Activated naive CD4-positive, alpha-beta T cell treated with anti-CD3 and anti-CD28 coated beads for 36 hours (primary cell): ENCODE data around the gene WDFY3. TPM values are rescaled to one million over a fixed set of nuclear protein-coding genes. Genes with fewer than 3 reads are reported as not detected.

ENCODE experiments used
- CTCF ChIA-PET: fragments of 350-600 bp; sonication (Branson Sonifier 250); formaldehyde crosslinking; loops from one replicate; lab custom pipeline; 2021; ENCODE audit warnings: antibody characterized with exemption; lab: Charles Lee
- DNase-seq: peaks from one replicate; pipeline ENCODE4 v3.0.0-alpha.2; 2020
- H3K27ac Mint-ChIP-seq: one replicate; pipeline ENCODE4 v1.8.0; 2021; ENCODE audit warnings: mild to moderate bottlenecking, mixed read lengths
- H3K27me3 Mint-ChIP-seq: one replicate; pipeline ENCODE4 v1.8.0; 2021; ENCODE audit warnings: low read depth, mixed read lengths
- H3K36me3 Mint-ChIP-seq: one replicate; pipeline ENCODE4 v1.8.0; 2021; ENCODE audit warnings: low read depth, mixed read lengths
- H3K4me1 Mint-ChIP-seq: one replicate; pipeline ENCODE4 v1.8.0; 2021; ENCODE audit warnings: low read depth, mixed read lengths
- H3K4me3 Mint-ChIP-seq: one replicate; pipeline ENCODE4 v1.8.0; 2021; ENCODE audit warnings: mild to moderate bottlenecking, moderate library complexity, mixed read lengths
- H3K9me3 Mint-ChIP-seq: one replicate; pipeline ENCODE4 v1.8.0; 2021; ENCODE audit warnings: mixed read lengths
- intact Hi-C: fragments of 100-400 bp; cut with micrococcal nuclease; formaldehyde crosslinking; loops from one replicate; pipeline ENCODE4 v1.15.1; 2023
- total RNA-seq, 2 experiments: library from RNA; stranded (reverse); gene quantifications; one replicate each; pipeline ENCODE4 v1.2.3, GENCODE V29; 2021

The WDFY3 gene
- total RNA-seq, 2 experiments from 2014 or later: 1.0 to 1.2 TPM

DNA sequence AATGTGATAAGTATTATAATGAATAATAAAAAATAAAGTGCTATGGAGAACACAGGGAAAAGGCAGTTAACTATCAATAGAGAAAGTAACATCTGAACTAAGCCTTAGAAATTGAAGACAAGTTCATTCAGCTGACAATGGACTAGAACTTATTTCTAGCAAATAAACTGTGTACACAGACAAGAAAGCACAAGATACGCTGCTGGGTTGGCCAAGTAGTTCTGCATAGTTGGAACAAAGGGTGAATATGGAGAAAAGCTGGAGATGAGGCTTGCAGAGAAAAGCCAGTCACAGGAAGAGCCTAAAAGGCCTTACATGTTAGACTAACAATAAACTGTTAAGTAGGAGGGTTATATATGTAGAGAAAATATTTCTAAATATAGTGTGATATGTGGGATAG lies 71.2 kb downstream of the WDFY3 start:
- intact Hi-C loops: no loop called here
- no peak for DNase-seq
- CTCF ChIA-PET: no interaction called here
- peaks cover 3% of the 10 kb centered on the region for H3K27me3 Mint-ChIP-seq
- H3K9me3 Mint-ChIP-seq: no peaks in the 10 kb centered on the region
- H3K4me1 Mint-ChIP-seq: no peaks in the 10 kb centered on the region
- no peak overlapping the region for H3K4me3 Mint-ChIP-seq
- H3K36me3 Mint-ChIP-seq: no peaks in the 10 kb centered on the region
- no peak overlapping the region for H3K27ac Mint-ChIP-seq

DNA sequence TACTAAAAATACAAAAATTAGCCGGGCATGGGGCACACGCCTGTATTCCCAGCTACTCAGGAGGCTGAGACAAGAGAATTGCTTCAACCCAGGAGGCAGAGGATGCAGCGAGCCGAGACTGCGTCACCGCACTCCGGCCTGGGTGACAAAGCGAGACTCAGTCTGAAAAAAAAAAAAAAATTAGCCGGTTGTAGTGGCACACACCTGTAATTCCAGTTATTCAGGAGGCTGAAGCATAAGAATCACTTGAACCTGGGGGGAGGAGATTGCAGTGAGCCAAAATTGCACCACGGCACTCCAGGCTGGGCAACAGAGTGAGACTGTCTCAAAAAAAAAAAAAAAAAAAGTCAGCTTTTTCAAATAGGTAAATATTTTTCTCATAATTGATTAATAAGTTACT lies 71.9 kb downstream of the WDFY3 start:
- Mint-ChIP-seq H3K27me3 (peaks cover 3% of the 10 kb centered on the region), H3K4me1 (no peaks in the 10 kb centered on the region), H3K27ac (no peak overlapping the region), H3K4me3 (no peak overlapping the region), H3K9me3 (no peaks in the 10 kb centered on the region), H3K36me3 (no peaks in the 10 kb centered on the region)
- CTCF ChIA-PET: no interaction called here
- no peak for DNase-seq
- intact Hi-C loops: no loop called here

DNA sequence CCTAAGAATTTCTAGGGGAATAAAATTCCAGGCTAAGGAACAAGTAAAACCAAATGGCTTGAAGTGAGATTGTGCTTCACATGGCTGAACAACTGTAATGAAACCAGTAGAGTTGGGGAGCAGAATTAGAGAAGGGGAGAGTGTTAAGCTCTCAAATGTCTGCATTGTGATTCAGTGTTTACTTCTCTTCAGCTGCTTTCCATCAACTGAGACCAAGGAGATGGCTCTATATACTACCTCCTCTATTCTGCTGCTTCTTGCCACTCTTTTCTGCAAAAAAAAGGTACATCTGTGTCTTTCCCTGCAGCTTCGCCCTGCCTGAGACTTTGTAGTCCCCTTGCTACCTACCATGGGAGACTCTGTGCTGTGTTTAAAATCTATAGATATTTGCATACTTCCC lies 73.5 kb downstream of the WDFY3 start:
- no peak overlapping the region for H3K27ac Mint-ChIP-seq
- no peaks in the 10 kb centered on the region for H3K36me3 Mint-ChIP-seq
- H3K4me3 Mint-ChIP-seq: no peak overlapping the region
- DNase-seq: no peak
- H3K9me3 Mint-ChIP-seq: no peaks in the 10 kb centered on the region
- peaks cover 3% of the 10 kb centered on the region for H3K27me3 Mint-ChIP-seq
- intact Hi-C loops: no loop called here
- CTCF ChIA-PET: no interaction called here
- no peaks in the 10 kb centered on the region for H3K4me1 Mint-ChIP-seq

DNA sequence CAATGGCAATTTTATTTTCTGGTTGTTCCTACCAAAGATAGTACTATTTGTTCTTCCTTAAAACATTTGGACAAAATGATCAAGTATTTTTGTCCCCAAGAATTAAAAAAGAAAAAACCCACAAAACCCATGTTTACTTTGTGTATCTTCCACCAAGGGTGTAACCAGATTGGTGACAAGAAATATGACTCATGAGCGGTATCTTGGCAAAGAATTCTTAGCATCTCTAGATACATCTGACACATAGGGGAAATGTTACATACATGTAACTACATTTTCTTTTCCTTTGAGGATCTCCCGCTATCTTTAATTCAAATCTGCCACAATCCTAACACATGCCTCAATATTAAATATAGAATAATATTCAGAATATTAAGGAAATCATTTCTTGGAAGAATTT lies 78.7 kb downstream of the WDFY3 start:
- no peaks in the 10 kb centered on the region for H3K27me3 Mint-ChIP-seq
- no peak overlapping the region for H3K27ac Mint-ChIP-seq
- CTCF ChIA-PET: no interaction called here
- H3K9me3 Mint-ChIP-seq: no peaks in the 10 kb centered on the region
- intact Hi-C loops: no loop called here
- no peaks in the 10 kb centered on the region for H3K36me3 Mint-ChIP-seq
- no peak for DNase-seq
- no peaks in the 10 kb centered on the region for H3K4me1 Mint-ChIP-seq
- H3K4me3 Mint-ChIP-seq: no peak overlapping the region

DNA sequence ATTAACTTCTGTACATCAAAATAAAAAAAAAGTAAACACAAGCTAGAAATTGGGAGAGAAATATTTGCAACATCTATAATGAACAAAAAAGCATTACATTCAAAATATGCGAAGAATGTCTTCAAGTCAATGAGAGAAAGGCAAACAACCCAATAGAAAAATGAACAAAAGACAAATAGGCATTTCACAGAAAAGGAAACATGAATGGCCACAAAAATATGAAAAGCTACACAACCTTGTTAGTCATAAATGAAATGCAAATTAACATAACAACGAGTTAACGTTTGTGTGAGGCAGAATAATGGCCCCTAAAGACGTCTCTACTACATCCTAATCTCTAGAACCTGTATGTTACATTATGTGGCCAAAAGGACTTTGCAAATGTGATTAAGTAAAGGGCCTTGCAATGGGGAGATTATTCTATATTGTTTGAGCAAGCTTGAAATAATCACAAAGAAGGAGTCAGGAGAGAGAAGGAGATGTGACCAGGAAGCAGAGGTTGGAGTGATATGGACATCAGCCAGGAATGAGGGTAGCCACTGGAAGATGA lies 86.8 kb downstream of the WDFY3 start:
- H3K27me3 Mint-ChIP-seq: no peaks in the 10 kb centered on the region
- H3K4me1 Mint-ChIP-seq: no peaks in the 10 kb centered on the region
- no peaks in the 10 kb centered on the region for H3K9me3 Mint-ChIP-seq
- DNase-seq: no peak
- CTCF ChIA-PET: no interaction called here
- no peaks in the 10 kb centered on the region for H3K36me3 Mint-ChIP-seq
- H3K27ac Mint-ChIP-seq: no peak overlapping the region
- no peak overlapping the region for H3K4me3 Mint-ChIP-seq
- intact Hi-C loops: no loop called here

DNA sequence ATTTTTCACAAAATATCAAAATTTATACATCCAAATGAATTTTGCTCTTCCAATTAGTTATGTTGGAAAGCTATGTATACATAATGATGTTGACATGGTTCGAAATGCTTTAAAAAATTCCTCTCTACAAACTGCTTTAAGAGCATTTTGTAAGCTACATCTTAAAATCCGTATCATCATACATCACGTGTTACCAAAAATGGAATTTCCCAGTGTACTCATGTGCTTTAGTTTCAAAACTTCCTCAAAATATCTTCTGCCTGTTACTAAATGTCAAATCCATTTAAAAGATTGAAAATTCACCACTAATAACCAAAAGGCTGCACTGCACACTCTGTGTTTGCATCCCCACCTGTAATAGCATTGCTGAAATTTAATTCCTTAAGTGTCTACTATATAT lies 87.9 kb downstream of the WDFY3 start:
- no peaks in the 10 kb centered on the region for H3K36me3 Mint-ChIP-seq
- CTCF ChIA-PET: no interaction called here

DNA sequence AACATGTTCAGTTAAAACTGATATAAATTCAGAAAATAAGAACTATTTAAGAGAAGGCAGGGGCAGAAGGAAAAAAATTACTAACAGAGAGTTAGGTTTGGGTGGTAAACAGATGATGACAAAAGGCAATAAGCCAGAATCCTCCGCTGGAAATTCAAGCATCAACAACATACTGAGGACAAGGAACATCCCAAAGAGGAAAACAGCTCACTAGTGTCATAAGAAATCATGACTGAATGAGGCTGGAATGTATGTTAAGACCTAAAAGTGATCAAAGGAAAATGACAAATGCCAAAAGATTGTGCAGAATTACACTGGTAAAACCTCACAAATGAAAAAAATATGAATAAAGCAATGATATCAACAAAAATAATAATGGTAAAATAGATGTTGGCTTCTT lies 88.4 kb downstream of the WDFY3 start:
- DNase-seq: no peak
- H3K4me1 Mint-ChIP-seq: no peaks in the 10 kb centered on the region
- CTCF ChIA-PET: no interaction called here
- no peak overlapping the region for H3K4me3 Mint-ChIP-seq
- intact Hi-C loops: no loop called here
- H3K36me3 Mint-ChIP-seq: no peaks in the 10 kb centered on the region
- H3K9me3 Mint-ChIP-seq: peaks cover under 1% of the 10 kb centered on the region
- no peaks in the 10 kb centered on the region for H3K27me3 Mint-ChIP-seq
- no peak overlapping the region for H3K27ac Mint-ChIP-seq

More for the DNA sequence above, 87.9 kb downstream of the WDFY3 start:
- Mint-ChIP-seq H3K9me3 (no peaks in the 10 kb centered on the region), H3K4me3 (no peak overlapping the region), H3K4me1 (no peaks in the 10 kb centered on the region), H3K27me3 (no peaks in the 10 kb centered on the region), H3K27ac (no peak overlapping the region)
- no peak for DNase-seq
- intact Hi-C loops: no loop called here

DNA sequence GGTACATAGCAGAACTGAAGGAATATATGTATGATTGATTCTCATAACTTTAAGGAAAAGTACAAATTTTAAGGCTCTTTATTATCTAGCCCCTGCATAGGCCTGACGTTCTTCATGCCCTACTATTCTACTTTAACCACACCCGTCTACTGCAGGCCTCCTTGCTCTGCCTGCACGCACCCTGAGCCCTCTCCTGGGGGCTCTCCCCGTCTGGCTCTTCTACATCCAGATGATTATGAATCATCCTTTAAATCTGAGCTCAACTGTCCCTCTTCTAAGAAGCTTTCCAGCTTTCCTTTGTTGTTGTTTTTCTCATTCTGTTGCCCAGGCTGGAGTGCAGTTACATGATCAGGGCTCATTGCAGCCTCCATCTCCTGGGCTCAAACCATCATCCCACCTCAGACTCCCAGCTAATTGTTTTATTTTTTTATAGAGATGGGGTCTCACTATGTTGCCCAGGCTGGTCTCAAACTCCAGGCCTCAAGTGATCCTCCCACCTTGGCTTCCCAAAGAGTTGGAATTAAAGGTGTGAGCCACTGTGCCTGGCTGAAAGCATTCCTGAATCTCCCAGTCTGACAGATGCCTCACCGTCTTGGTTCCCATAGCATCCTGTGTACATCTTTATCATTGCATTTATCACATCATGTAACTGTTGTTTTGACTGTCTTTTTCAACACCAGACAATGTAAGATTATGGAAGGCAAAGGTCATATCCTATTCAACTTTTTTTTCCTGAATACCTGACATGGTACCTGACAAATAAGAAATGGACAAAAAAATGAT lies 89.2 kb downstream of the WDFY3 start:
- H3K27me3 Mint-ChIP-seq: no peaks in the 10 kb centered on the region
- intact Hi-C loops: no loop called here
- CTCF ChIA-PET: no interaction called here
- no peaks in the 10 kb centered on the region for H3K36me3 Mint-ChIP-seq
- no peak overlapping the region for H3K4me3 Mint-ChIP-seq
- no peaks in the 10 kb centered on the region for H3K4me1 Mint-ChIP-seq
- DNase-seq: no peak
- peaks cover 1% of the 10 kb centered on the region for H3K9me3 Mint-ChIP-seq
- no peak overlapping the region for H3K27ac Mint-ChIP-seq

DNA sequence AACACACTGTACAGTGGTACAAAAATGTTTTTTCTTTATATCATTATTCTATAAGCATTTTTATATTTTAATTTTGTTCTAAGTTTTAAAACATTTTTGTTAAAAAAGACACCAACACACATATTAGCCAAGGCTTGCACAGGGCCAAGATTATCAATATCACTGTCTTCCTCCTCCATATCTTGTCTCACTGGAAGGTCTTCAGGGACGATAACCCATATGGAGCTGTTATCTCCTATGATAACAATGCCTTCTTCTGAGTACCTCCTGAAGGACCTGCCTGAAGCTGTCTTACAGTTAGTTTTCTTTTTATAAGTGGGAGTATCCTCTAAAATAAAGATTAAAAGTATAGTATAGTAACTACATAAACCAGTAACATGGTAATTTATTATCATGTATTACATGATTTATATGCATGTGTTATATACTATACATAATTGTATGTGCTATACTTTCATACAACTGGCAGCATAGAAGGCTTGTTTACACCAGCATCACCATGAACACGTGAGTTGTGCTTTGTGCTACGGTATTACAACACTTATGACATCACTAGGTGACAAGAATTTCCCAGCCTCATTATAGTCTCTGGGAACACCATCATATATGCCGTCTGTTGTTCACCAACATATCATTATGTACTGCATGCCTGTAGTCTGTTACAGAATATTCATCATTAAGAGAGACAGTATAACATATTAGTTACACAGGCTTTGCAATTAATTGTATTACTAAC lies 90.7 kb downstream of the WDFY3 start:
- H3K4me3 Mint-ChIP-seq: no peak overlapping the region
- H3K27me3 Mint-ChIP-seq: no peaks in the 10 kb centered on the region
- no peak for DNase-seq
- CTCF ChIA-PET: no interaction called here
- H3K4me1 Mint-ChIP-seq: no peaks in the 10 kb centered on the region
- H3K27ac Mint-ChIP-seq: no peak overlapping the region
- H3K9me3 Mint-ChIP-seq: peaks cover 1% of the 10 kb centered on the region
- intact Hi-C loops: no loop called here
- H3K36me3 Mint-ChIP-seq: no peaks in the 10 kb centered on the region

DNA sequence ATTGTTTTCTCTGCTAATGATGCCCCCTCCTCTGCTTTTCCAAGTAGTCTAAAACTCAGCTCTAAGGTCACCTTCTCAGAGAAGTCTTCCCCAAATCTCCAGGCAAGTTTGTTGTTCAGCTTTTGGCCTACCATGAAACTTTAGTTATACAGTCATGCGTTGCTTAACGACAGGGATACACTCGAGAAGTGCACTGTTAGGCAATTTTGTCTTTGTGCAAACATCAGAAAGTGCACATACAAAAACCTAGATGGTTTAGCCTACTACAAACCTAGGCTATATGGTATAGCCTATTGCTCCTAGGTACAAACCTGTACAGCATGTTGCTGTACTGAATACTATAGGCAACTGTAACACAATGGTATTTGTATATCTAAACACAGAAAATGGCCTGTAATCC lies 91.9 kb downstream of the WDFY3 start:
- Mint-ChIP-seq H3K4me3 (no peak overlapping the region), H3K9me3 (peaks cover 1% of the 10 kb centered on the region), H3K36me3 (no peaks in the 10 kb centered on the region), H3K27me3 (no peaks in the 10 kb centered on the region), H3K4me1 (no peaks in the 10 kb centered on the region), H3K27ac (no peak overlapping the region)
- CTCF ChIA-PET: no interaction called here
- DNase-seq: no peak
- intact Hi-C loops: no loop called here

DNA sequence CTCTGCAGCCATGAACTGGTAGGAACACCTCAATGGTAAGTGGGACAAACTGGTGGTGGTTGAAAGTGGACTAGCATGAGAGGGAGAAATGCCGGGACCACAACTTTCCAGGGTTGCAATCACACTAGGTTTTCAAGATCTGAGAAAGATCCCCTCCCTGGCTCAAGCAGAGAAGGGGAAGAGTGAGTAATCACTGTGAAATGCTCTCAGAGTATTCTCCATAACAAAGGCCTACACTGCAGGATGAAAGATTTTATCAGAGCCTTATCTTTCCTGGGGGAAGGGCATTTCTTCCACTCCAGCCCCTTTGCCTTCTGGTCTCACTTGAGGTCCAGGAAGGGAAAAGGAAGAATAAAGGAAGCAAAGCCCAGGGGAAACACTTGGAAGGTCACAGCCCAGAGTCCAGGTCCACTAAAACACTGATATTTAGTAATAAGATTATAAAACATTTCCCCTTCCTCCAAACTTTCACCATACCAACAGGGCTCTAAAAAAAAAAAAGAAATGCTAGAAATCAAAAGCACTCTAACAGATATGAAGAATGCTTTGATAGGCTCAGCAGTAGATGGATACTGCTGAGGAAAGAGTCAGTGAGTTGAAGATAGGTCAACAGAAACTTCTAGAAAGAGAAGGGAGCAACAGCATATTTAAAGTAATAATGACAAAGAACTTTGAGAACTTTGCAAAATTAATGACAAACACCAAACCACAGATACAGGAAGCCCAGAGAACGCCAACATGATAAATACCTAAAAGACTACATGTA lies 95.9 kb downstream of the WDFY3 start:
- intact Hi-C loops: no loop called here
- H3K36me3 Mint-ChIP-seq: no peaks in the 10 kb centered on the region
- no peak overlapping the region for H3K27ac Mint-ChIP-seq
- H3K4me1 Mint-ChIP-seq: no peaks in the 10 kb centered on the region
- H3K9me3 Mint-ChIP-seq: peaks cover 1% of the 10 kb centered on the region
- CTCF ChIA-PET: no interaction called here
- no peak overlapping the region for H3K4me3 Mint-ChIP-seq
- no peak for DNase-seq
- no peaks in the 10 kb centered on the region for H3K27me3 Mint-ChIP-seq

DNA sequence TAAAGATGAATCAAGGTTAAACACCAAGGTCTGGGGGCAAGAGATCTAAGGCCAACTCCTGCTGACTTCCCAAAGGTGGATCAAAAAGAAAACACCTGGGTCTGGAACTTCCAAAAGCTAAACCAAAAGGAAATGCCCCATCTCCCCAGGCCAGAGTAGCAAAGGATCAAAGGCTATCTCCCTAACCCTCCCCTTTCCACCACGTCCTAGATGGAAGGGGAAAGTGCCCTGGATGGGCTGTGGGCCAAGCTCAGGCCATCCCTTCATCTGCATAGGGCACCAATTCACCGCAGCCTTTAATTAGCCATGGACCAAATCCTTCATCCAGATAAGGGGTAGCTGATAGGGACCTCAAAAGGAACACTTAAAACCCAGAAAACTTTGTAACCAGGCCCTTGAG lies 100.2 kb downstream of the WDFY3 start:
- Mint-ChIP-seq H3K36me3 (no peaks in the 10 kb centered on the region), H3K9me3 (no peaks in the 10 kb centered on the region), H3K4me1 (no peaks in the 10 kb centered on the region), H3K4me3 (no peak overlapping the region), H3K27me3 (peaks cover 2% of the 10 kb centered on the region), H3K27ac (no peak overlapping the region)
- intact Hi-C loops: no loop called here
- CTCF ChIA-PET: no interaction called here
- no peak for DNase-seq
